Panc1 (cell line): ENCODE data around the gene CD44.

Source experiments
- CTCF ChIP-seq: fragments of 450-650 bp; IDR thresholded peaks from 2 replicates; pipeline ENCODE4 v1.5.1; 2017; ENCODE audit warnings: mild to moderate bottlenecking
- POLR2AphosphoS5 ChIP-seq: IDR thresholded peaks from 2 replicates; pipeline ENCODE4 v1.6.1; 2012; ENCODE audit warnings: mild to moderate bottlenecking, low read depth, low read length, moderate library complexity
- REST ChIP-seq, 2 experiments: IDR thresholded peaks; 2 replicates each; pipeline ENCODE4 v1.6.1; 2011 to 2012; ENCODE audit warnings: low read depth in 2 of 2, control low read depth in 1 of 2, low read length in 1 of 2, mild to moderate bottlenecking in 1 of 2, moderate library complexity in 1 of 2; ENCODE audit not compliant: insufficient read depth in 1 of 2

- no peak for TF ChIP-seq CTCF
- TF ChIP-seq REST (IDR thresholded peaks at IDR 0.05; ENCODE audit: insufficient read depth in 1 of 2, low read depth in 2 of 2, low read length in 1 of 2): no peak
- no peak for TF ChIP-seq POLR2AphosphoS5
Observed at GRCh38 chr11:35270342-35270741, 131.4 kb downstream of the CD44 start.
